GM12878 (cell line): ENCODE results near the gene RPS6KC1. TPM values are rescaled to one million over a fixed set of nuclear protein-coding genes. Genes with fewer than 3 reads are reported as not detected.

Experiments
- ATF3 ChIP-seq: IDR thresholded peaks from 2 replicates; pipeline ENCODE4 v1.6.1; 2011; ENCODE audit warnings: low read depth, mild to moderate bottlenecking, low read length, moderate library complexity, borderline replicate concordance; ENCODE audit errors: extremely low read depth
- BRCA1 ChIP-seq: IDR thresholded peaks from 2 replicates; pipeline ENCODE4 v1.6.1; 2011; ENCODE audit warnings: low read depth, low read length, improper control_type of control experiment
- EED ChIP-seq: sonication (generic); IDR thresholded peaks from 2 replicates; pipeline ENCODE4 v1.6.1; 2016; ENCODE audit warnings: antibody characterized with exemption, low read depth
- FOXK2 ChIP-seq: fragments of 450-650 bp; IDR thresholded peaks from 2 replicates; pipeline ENCODE4 v1.6.1; 2017; ENCODE audit warnings: mild to moderate bottlenecking, moderate library complexity
- KAT2A ChIP-seq: conservative IDR thresholded peaks from 2 replicates; pipeline ENCODE4 v1.6.1; 2011; ENCODE audit warnings: low read depth, low read length; ENCODE audit not compliant: control insufficient read depth
- LARP7 ChIP-seq: fragments of 450-650 bp; IDR thresholded peaks from 2 replicates; pipeline ENCODE4 v1.6.1; 2017; ENCODE audit warnings: mild to moderate bottlenecking
- MXI1 ChIP-seq: fragments of 150-350 bp; IDR thresholded peaks from 2 replicates; pipeline ENCODE4 v1.6.1; 2011; ENCODE audit warnings: low read depth, mild to moderate bottlenecking, inconsistent platforms, low read length, improper control_type of control experiment
- NFXL1 ChIP-seq: fragments of 450-650 bp; IDR thresholded peaks from 2 replicates; pipeline ENCODE4 v1.6.1; 2017; ENCODE audit warnings: antibody characterized with exemption, mild to moderate bottlenecking, borderline replicate concordance
- POLR2A ChIP-seq: IDR thresholded peaks from 2 replicates; pipeline ENCODE4 v1.6.1; 2011; ENCODE audit warnings: low read depth, mild to moderate bottlenecking, low read length
- POU2F2 ChIP-seq: IDR thresholded peaks from 3 replicates; pipeline ENCODE4 v1.6.1; 2011; ENCODE audit warnings: low read depth, mild to moderate bottlenecking, low read length, borderline replicate concordance
- RB1 ChIP-seq: fragments of 450-650 bp; formaldehyde crosslinking; IDR thresholded peaks from 2 replicates; pipeline ENCODE4 v1.6.1; 2017; ENCODE audit warnings: mild to moderate bottlenecking, borderline replicate concordance
- REST ChIP-seq: IDR thresholded peaks from 2 replicates; pipeline ENCODE4 v1.6.1; 2012; ENCODE audit warnings: mild to moderate bottlenecking, low read depth, low read length
- SIX5 ChIP-seq: IDR thresholded peaks from 2 replicates; pipeline ENCODE4 v1.6.1; 2011; ENCODE audit warnings: mild to moderate bottlenecking, low read depth, low read length, moderate library complexity; ENCODE audit not compliant: severe bottlenecking
- SPI1 ChIP-seq: IDR thresholded peaks from 2 replicates; pipeline ENCODE4 v1.6.1; 2011; ENCODE audit warnings: low read depth, mild to moderate bottlenecking, low read length, moderate library complexity, borderline replicate concordance; ENCODE audit not compliant: insufficient read depth
- SRF ChIP-seq, 2 experiments: IDR thresholded peaks; 2 replicates each; pipeline ENCODE4 v1.6.1; 2011; ENCODE audit warnings: low read depth in 2 of 2, low read length in 2 of 2, mild to moderate bottlenecking in 1 of 2, moderate library complexity in 1 of 2
- STAT3 ChIP-seq: IDR thresholded peaks from 2 replicates; pipeline ENCODE4 v1.6.1; 2011; ENCODE audit warnings: low read depth, low read length, improper control_type of control experiment
- TCF12 ChIP-seq: IDR thresholded peaks from 2 replicates; pipeline ENCODE4 v1.6.1; 2011; ENCODE audit warnings: low read depth, mild to moderate bottlenecking, low read length
- TCF7 ChIP-seq: IDR thresholded peaks from 2 replicates; pipeline ENCODE4 v1.6.1; 2014; ENCODE audit warnings: antibody characterized with exemption, borderline replicate concordance
- WRNIP1 ChIP-seq: IDR thresholded peaks from 2 replicates; pipeline ENCODE4 v1.6.1; 2011; ENCODE audit warnings: low read depth, low read length, improper control_type of control experiment, borderline replicate concordance
- ZNF207 ChIP-seq: fragments of 450-650 bp; IDR thresholded peaks from 2 replicates; pipeline ENCODE4 v1.6.1; 2014; ENCODE audit warnings: antibody characterized with exemption, mild to moderate bottlenecking, borderline replicate concordance
- ZNF274 ChIP-seq: IDR thresholded peaks from one replicate; pipeline ENCODE4 v1.8.0; 2011; ENCODE audit not compliant: insufficient read length, insufficient read depth
- ZZZ3 ChIP-seq: IDR thresholded peaks from 2 replicates; pipeline ENCODE4 v1.6.1; 2011; ENCODE audit warnings: low read depth; ENCODE audit not compliant: control insufficient read depth, insufficient read length
- polyA plus RNA-seq, 11 experiments: library from polyadenylated mRNA; depleted of rRNA in 4 of 11; unstranded in 6 of 11; stranded (reverse) in 5 of 11; fragments of >200 nt; fragmentation: Nextera tagmentation in 4 of 11; fragmentation: Illumina TruSeq in 1 of 11; extraction: Ambion mirVana in 4 of 11; extraction: Trizol in 1 of 11; gene quantifications; 1 replicate in 1 of 11; 2 replicates in 10 of 11; pipeline versions ENCODE4 v1.2.1 to v1.2.3, GENCODE V29; 2011 to 2016; ENCODE audit warnings: inconsistent platforms in 2 of 11, missing spikeins in 2 of 11, low read depth in 1 of 11
- total RNA-seq, 4 experiments: library from RNA; depleted of rRNA in 3 of 4; stranded (reverse); fragments of >200 nt in 3 of 4; fragmentation: Illumina TruSeq in 1 of 4; extraction: Trizol in 1 of 4; gene quantifications; 2 replicates each; pipeline versions ENCODE4 v1.2.1 to v1.2.3, GENCODE V29; 2013 to 2021
- TF ChIP-seq, protein P1 (sequence below): fragments of 450-650 bp; conservative IDR thresholded peaks from 2 replicates; pipeline ENCODE4 v1.6.1; 2017; ENCODE audit warnings: mild to moderate bottlenecking, moderate library complexity

RPS6KC1 gene
- total and polyA plus RNA-seq, 10 of the 15 experiments (the other 5 are each of a cell fraction or from before 2014, with no cell fraction given), result 2.9 to 17.3 (median 12.2) TPM

GRCh38 chr1:213103377-213104306 is 52.6 kb downstream of the RPS6KC1 start (continued):
- no peak for TF ChIP-seq POLR2A
- TF ChIP-seq NFXL1, result no peak
- no peak for TF ChIP-seq BRCA1
- no peak for TF ChIP-seq FOXK2
- TF ChIP-seq SRF (IDR thresholded peaks at IDR 0.05; ENCODE audit: low read depth in 2 of 2, low read length in 2 of 2), result no peak
- TF ChIP-seq ZNF274, result no peak
- TF ChIP-seq TCF7, result peak; percentile 94
- no peak for TF ChIP-seq REST
- no peak for TF ChIP-seq ZNF207
- no peak for TF ChIP-seq ZZZ3
- TF ChIP-seq, protein P1, sequence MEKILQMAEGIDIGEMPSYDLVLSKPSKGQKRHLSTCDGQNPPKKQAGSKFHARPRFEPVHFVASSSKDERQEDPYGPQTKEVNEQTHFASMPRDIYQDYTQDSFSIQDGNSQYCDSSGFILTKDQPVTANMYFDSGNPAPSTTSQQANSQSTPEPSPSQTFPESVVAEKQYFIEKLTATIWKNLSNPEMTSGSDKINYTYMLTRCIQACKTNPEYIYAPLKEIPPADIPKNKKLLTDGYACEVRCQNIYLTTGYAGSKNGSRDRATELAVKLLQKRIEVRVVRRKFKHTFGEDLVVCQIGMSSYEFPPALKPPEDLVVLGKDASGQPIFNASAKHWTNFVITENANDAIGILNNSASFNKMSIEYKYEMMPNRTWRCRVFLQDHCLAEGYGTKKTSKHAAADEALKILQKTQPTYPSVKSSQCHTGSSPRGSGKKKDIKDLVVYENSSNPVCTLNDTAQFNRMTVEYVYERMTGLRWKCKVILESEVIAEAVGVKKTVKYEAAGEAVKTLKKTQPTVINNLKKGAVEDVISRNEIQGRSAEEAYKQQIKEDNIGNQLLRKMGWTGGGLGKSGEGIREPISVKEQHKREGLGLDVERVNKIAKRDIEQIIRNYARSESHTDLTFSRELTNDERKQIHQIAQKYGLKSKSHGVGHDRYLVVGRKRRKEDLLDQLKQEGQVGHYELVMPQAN, result no peak
- TF ChIP-seq LARP7, result no peak
- TF ChIP-seq WRNIP1, result no peak
- TF ChIP-seq STAT3, result no peak
- 0 out of 2 replicates have a peak, but pooled peaks have one; percentile 27 for TF ChIP-seq MXI1
- TF ChIP-seq POU2F2, result no peak
- TF ChIP-seq SIX5, result no peak
- no peak for TF ChIP-seq ATF3
- TF ChIP-seq KAT2A, result no peak
- TF ChIP-seq TCF12, result no peak
- TF ChIP-seq SPI1, result peak; percentile 59; the same call in 1 of the 2 replicates
- TF ChIP-seq EED, result no peak
- TF ChIP-seq RB1, result no peak
